Cardiac fibroblast (primary cell): ENCODE results near the gene NABP1.

Experiments used
- DNase-seq, 2 donors: peaks; one replicate each; pipeline versions ENCODE4 v3.0.0 to v3.0.0-alpha.2; 2010; ENCODE audit warnings: low read depth in 2 of 2
- H3K4me3 ChIP-seq, 2 donors: replicated peaks in 1 of 2; 1 replicate in 1 of 2; 2 replicates in 1 of 2; pipeline ENCODE4 v1.5.1; 2011; ENCODE audit warnings: low read depth in 2 of 2, low read length in 2 of 2, mild to moderate bottlenecking in 2 of 2, moderate library complexity in 1 of 2
- CTCF ChIP-seq: IDR thresholded peaks from one replicate; pipeline ENCODE4 v1.5.1; 2011; ENCODE audit warnings: low read depth, mild to moderate bottlenecking, low read length, inconsistent platforms

The NABP1 gene

DNA sequence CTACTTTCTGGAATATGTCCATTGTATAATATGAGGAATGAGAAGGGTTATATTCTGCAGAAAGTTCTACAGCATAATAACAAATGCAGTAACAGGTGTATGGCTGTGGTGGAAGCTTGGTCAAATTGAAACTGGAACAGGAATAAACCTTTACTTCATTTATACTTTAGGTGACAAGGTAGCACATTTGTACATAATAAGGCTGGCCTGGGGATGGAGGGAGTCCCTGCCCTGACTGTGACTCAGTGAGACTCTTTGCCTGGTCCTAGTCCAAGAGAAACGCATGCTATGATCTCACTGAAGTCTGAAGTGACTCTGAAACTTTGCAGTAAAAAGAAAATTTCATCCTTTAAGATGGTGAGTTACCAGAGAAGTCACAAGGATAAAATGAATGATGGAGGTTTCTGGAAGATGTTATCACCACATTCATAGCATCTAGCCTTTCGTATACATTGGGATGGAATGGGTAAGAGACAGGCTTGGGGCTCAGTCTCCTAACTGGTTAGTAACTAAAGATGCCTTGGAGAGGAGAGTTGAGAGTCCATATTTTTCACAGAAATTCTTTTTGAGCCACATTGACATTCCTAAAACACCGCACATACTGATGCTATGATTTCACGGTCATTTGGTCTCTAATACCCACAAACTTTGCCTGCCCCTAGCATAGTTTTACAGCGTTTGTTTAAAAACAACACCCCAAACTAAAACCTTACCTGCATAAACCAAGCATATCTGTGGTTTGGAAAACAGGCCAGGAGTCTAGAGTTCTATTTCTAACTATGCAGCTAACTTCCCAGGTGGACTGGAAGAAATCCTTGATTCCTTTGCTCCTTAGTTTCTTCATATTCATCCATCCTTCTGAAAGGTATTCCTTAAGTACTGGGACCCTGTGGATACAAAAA, 42.4 kb upstream of the NABP1 start:
- no peak overlapping the region for H3K4me3 ChIP-seq
- TF ChIP-seq CTCF, result no peak
- DNase-seq, result peak; percentile 59 to 87

DNA sequence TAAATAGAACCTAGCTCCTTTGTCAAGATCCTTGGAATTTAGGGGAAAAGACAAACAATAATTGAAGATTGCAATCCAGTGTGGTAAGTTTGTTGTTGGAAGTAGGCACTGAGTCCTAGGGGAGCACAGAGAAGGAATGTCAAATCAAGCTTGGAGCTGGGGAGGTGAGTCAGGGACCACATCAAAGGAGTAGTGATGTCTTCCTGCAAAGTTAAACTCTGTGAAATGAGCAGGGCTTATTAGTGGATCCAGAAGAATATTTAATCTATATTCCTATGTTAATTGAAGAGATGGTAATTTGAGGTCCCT, 41.7 kb upstream of the NABP1 start:
- DNase-seq, result peak; percentile 52 to 88
- H3K4me3 ChIP-seq, result no peak overlapping the region
- TF ChIP-seq CTCF, result no peak

DNA sequence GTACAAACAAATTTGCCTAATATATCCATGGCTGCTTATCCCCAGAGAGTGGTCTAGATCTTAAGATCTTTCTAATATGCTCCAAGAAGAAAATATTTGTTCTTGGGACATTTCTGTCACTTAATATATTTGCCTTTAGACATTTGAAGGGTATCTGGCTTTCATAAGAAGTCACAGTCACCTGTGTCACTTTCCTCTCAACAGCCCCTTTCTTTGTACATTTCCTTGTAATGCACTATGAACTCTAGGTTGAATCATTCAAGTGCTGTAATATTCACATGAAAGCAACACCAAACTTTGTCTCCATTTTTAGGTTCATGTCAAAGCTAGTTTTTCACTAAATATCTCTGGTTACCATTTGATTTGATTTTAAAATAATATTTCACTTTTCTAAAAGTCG, 41.4 kb upstream of the NABP1 start:
- no peak overlapping the region for H3K4me3 ChIP-seq
- DNase-seq, result no peak
- no peak for TF ChIP-seq CTCF

GRCh38 chr2:191637182-191638078, 40.5 kb upstream of the NABP1 start:
- no peak for TF ChIP-seq CTCF
- H3K4me3 ChIP-seq, result no peak overlapping the region
- peak; percentile 45 to 55 for DNase-seq

- DNase-seq, result no peak
- no peak overlapping the region for H3K4me3 ChIP-seq
- TF ChIP-seq CTCF, result no peak
Observed at GRCh38 chr2:191638079-191638801, 39.7 kb upstream of the NABP1 start.

DNA sequence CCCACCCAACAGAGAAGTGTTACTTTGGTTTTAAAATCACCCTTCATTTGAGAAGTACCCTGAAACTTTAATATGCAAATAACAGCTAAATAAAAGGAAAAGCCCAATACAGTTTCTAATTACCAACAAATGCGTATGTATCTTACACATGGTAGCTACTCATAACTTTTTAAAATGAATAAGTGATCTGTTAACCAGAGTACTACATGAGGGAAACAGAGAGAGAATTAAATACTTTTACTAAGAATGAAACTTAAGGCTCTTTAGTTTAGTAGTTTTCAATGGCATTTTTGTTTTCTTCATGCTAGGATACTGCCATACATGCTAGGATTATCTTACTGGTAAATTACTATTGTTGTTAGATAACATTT, 39.1 kb upstream of the NABP1 start:
- no peak for DNase-seq
- TF ChIP-seq CTCF, result no peak
- no peak overlapping the region for H3K4me3 ChIP-seq
